GM23248 (cell line): ENCODE results near the gene ABCB11. TPM values are rescaled to one million over a fixed set of nuclear protein-coding genes. Genes with fewer than 3 reads are reported as not detected.

ENCODE experiments used
- DNase-seq: peaks from one replicate; pipeline ENCODE4 v3.0.0-alpha.2; 2015
- H2AFZ ChIP-seq: fragments of 200-600 bp; sonication (generic); 2 replicates; pipeline ENCODE4 v1.6.1; 2016; ENCODE audit warnings: antibody characterized with exemption
- H3F3A ChIP-seq: fragments of 200-600 bp; sonication (generic); 2 replicates; pipeline ENCODE4 v1.6.1; 2016; ENCODE audit warnings: mild to moderate bottlenecking, antibody characterized with exemption, mixed run types; ENCODE audit not compliant: insufficient read depth
- H3K27ac ChIP-seq: fragments of 200-600 bp; sonication (generic); 2 replicates; pipeline ENCODE4 v1.5.1; 2016; ENCODE audit warnings: mild to moderate bottlenecking
- H3K27me3 ChIP-seq: fragments of 200-600 bp; sonication (generic); replicated peaks from 2 replicates; pipeline ENCODE4 v1.6.1; 2016; ENCODE audit warnings: mild to moderate bottlenecking; ENCODE audit not compliant: insufficient read depth
- H3K36me3 ChIP-seq: fragments of 200-600 bp; sonication (generic); 2 replicates; pipeline ENCODE4 v1.6.1; 2016; ENCODE audit warnings: low read depth, mild to moderate bottlenecking
- H3K4me1 ChIP-seq: fragments of 200-600 bp; sonication (generic); 2 replicates; pipeline ENCODE4 v1.6.1; 2016; ENCODE audit warnings: mild to moderate bottlenecking; ENCODE audit not compliant: insufficient read depth
- H3K4me2 ChIP-seq: fragments of 200-600 bp; sonication (generic); one replicate; pipeline ENCODE4 v1.6.1; 2016; ENCODE audit warnings: mild to moderate bottlenecking; ENCODE audit not compliant: unreplicated experiment
- H3K4me3 ChIP-seq: fragments of 200-600 bp; sonication (generic); 2 replicates; pipeline ENCODE4 v1.5.1; 2016; ENCODE audit warnings: mild to moderate bottlenecking
- H3K79me2 ChIP-seq: fragments of 200-600 bp; sonication (generic); 2 replicates; pipeline ENCODE4 v1.6.1; 2016; ENCODE audit warnings: mild to moderate bottlenecking; ENCODE audit not compliant: insufficient read depth
- H3K9ac ChIP-seq: fragments of 200-600 bp; sonication (generic); 2 replicates; pipeline ENCODE4 v1.6.1; 2016; ENCODE audit warnings: mild to moderate bottlenecking
- H3K9me2 ChIP-seq: fragments of 200-600 bp; sonication (generic); 2 replicates; pipeline ENCODE4 v1.6.1; 2016; ENCODE audit warnings: mixed run types, mild to moderate bottlenecking, moderate library complexity; ENCODE audit not compliant: insufficient read depth
- H3K9me3 ChIP-seq: fragments of 200-600 bp; sonication (generic); one replicate; pipeline ENCODE4 v1.6.1; 2017; ENCODE audit warnings: low read depth
- H4K20me1 ChIP-seq: fragments of 200-600 bp; sonication (generic); 2 replicates; pipeline ENCODE4 v1.6.0; 2016; ENCODE audit not compliant: insufficient read depth
- EZH2 ChIP-seq: fragments of 200-600 bp; sonication (generic); IDR thresholded peaks from 2 replicates; pipeline ENCODE4 v1.6.1; 2018; ENCODE audit warnings: antibody characterized with exemption, mild to moderate bottlenecking; ENCODE audit not compliant: insufficient read depth, poor library complexity, severe bottlenecking
- EZH2phosphoT487 ChIP-seq: fragments of 200-600 bp; sonication (generic); IDR thresholded peaks from 2 replicates; pipeline ENCODE4 v1.6.1; 2018; ENCODE audit warnings: antibody characterized with exemption, moderate library complexity, mild to moderate bottlenecking, low read depth; ENCODE audit not compliant: insufficient read depth
- WGBS, 2 experiments: methylation state at CpG; one replicate each; pipeline ENCODE4 v1.1.6; 2015 to 2017; ENCODE audit warnings: low lambda C conversion rate in 2 of 2, low coverage in 1 of 2; ENCODE audit errors: missing lambda C conversion rate in 2 of 2; 5-methylcytosine and 5-hydroxymethylcytosine counted together
- in situ Hi-C: fragments of 300-500 bp; cut with MboI; formaldehyde crosslinking; loops from 2 replicates; pipeline ENCODE4 v1.15.0; 2020
- polyA plus RNA-seq: library from polyadenylated mRNA; unstranded; fragments of >200 nt; fragmentation: Nextera tagmentation; extraction: Ambion mirVana; gene quantifications from 2 replicates; pipeline ENCODE4 v1.2.1, GENCODE V29; 2016
- total RNA-seq: library from RNA; depleted of rRNA; stranded (reverse); fragments of >200 nt; shearing (Covaris generic); gene quantifications from 2 replicates; pipeline ENCODE4 v1.2.3, GENCODE V29; 2014

The ABCB11 gene
- total and polyA plus RNA-seq, 2 experiments from 2014 or later = not detected

DNA sequence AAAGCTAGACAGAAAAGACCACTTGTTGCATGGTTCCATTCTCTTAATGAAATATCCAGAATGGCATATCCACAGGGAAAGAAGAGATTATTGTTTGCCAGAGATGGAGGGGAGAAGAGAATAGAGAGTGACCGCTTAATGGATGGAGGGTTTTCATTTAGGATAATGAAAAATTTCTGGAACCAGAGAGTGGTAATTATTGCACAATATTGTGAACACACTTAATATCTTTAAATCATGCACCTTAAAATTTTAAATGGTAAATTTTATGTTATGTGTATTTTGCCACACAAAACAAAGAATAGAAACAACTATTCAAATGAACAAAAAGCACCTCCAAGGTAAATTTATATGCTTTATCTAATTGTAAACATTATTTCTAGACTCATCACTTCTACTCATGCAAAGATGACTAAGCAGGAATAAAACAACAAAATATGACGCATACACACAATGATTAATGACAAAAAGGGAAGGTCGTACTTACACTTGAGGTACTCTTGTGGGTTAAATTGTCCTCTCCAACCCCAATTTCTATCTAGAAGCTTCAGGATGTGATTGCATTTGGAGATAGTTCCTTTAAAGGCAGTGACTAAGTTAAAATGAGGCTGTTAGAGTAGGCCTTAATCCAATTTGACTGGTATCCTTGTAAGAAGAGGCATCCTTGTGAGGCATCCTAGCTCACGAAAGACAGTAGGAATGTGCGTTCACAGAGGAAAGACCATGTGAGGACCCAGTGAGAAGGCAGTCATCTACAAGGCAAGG, 19.5 kb upstream of the ABCB11 start:
- Histone ChIP-seq H3K36me3 (no peaks in the 10 kb centered on the region), H3F3A (no peaks in the 10 kb centered on the region), H3K4me3 (no peak overlapping the region), H3K9me3 (no peaks in the 10 kb centered on the region), H3K4me2 (no peak overlapping the region), H3K9ac (no peak overlapping the region), H3K79me2 (no peaks in the 10 kb centered on the region), H4K20me1 (no peaks in the 10 kb centered on the region), H2AFZ (no peak overlapping the region), H3K27me3 (no peaks in the 10 kb centered on the region), H3K4me1 (no peaks in the 10 kb centered on the region), H3K9me2 (0 out of 2 replicates have a peak, but pooled peaks cover 2% of the 10 kb centered on the region), H3K27ac (no peak overlapping the region)
- TF ChIP-seq EZH2phosphoT487 (no peak), EZH2 (no peak)
- peak; percentile 9 for DNase-seq
- in situ Hi-C loops = no loop called here
- 41 to 42% methylated on average over 5 of the region's 5 CpGs for WGBS, 2 experiments

GRCh38 chr2:169049142-169049541, 18.0 kb upstream of the ABCB11 start:
- 0 out of 2 replicates have a peak, but pooled peaks cover 2% of the 10 kb centered on the region for H3K9me2 ChIP-seq
- H3K4me3 ChIP-seq = no peak overlapping the region
- no peaks in the 10 kb centered on the region for H3K36me3 ChIP-seq
- H2AFZ ChIP-seq = no peak overlapping the region
- no peaks in the 10 kb centered on the region for H4K20me1 ChIP-seq
- TF ChIP-seq EZH2phosphoT487 (no peak), EZH2 (no peak)
- H3F3A ChIP-seq = no peaks in the 10 kb centered on the region
- no peaks in the 10 kb centered on the region for H3K27me3 ChIP-seq
- in situ Hi-C loops = no loop called here
- no peak overlapping the region for H3K27ac ChIP-seq
- no peaks in the 10 kb centered on the region for H3K4me1 ChIP-seq
- H3K4me2 ChIP-seq = no peak overlapping the region
- 13 to 17% methylated on average over 3 of the region's 3 CpGs for whole genome bisulfite sequencing, 2 experiments
- no peak for DNase-seq
- H3K9me3 ChIP-seq = no peaks in the 10 kb centered on the region
- H3K9ac ChIP-seq = no peak overlapping the region
- H3K79me2 ChIP-seq = no peaks in the 10 kb centered on the region

- Histone ChIP-seq H3K79me2 (no peaks in the 10 kb centered on the region), H3K4me1 (no peaks in the 10 kb centered on the region), H3K4me3 (no peak overlapping the region), H4K20me1 (no peaks in the 10 kb centered on the region), H3K9me3 (no peaks in the 10 kb centered on the region), H2AFZ (no peak overlapping the region), H3K9ac (no peak overlapping the region), H3K4me2 (no peak overlapping the region), H3F3A (no peaks in the 10 kb centered on the region), H3K27me3 (no peaks in the 10 kb centered on the region), H3K27ac (no peak overlapping the region), H3K36me3 (no peaks in the 10 kb centered on the region), H3K9me2 (no peaks in the 10 kb centered on the region)
- WGBS, 2 experiments = 19 to 29% methylated on average over 2 of the region's 2 CpGs
- TF ChIP-seq EZH2 (no peak), EZH2phosphoT487 (no peak)
- no peak for DNase-seq
- in situ Hi-C loops = no loop called here
Observed at GRCh38 chr2:169047256-169048250, 16.4 kb upstream of the ABCB11 start.

DNA sequence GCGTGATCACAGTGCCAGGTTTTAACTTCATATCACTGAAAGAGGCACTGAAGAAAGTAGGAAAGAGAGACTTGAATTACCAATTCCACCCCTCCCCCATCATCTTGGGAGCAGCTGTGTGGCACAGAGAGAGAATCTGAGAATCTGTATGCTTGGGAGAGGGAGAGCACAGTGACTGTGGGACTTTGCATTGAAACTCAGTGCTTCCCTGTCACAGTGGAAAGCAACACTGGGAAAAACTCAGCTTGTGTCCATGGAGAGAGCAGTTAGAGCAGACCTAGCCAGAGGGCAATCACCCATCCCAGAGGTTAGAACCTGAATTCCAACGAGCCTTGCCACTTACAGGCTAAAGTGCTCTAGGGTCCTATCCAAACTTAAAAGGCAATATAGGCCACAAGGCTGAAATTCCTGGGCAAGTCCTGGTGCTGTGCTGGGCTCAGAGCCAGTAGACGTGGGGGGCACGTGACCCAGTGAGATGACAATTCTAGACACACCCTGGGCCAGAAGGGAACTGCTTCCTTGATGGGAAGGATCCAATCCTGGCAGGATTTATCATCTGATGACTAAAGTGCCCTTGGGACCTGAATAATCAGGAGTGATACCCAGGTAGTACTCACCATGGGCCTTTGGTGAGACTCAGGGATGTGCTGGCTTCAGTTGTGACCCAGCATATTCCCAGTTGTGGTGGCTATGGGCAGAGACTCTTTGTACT, 15.5 kb upstream of the ABCB11 start:
- WGBS, 2 experiments = 16 to 17% methylated on average over 4 of the region's 4 CpGs
- Histone ChIP-seq H3K27me3 (no peaks in the 10 kb centered on the region), H3K4me1 (no peaks in the 10 kb centered on the region), H3F3A (no peaks in the 10 kb centered on the region), H3K27ac (no peak overlapping the region), H4K20me1 (no peaks in the 10 kb centered on the region), H2AFZ (no peak overlapping the region), H3K9ac (no peak overlapping the region), H3K4me2 (no peak overlapping the region), H3K79me2 (no peaks in the 10 kb centered on the region), H3K9me2 (no peaks in the 10 kb centered on the region), H3K9me3 (no peaks in the 10 kb centered on the region), H3K36me3 (no peaks in the 10 kb centered on the region), H3K4me3 (no peak overlapping the region)
- in situ Hi-C loops = no loop called here
- TF ChIP-seq EZH2 (no peak), EZH2phosphoT487 (no peak)
- DNase-seq = no peak
